H1 (cell line): ENCODE data around the gene SNAP29. TPM values are rescaled to one million over a fixed set of nuclear protein-coding genes. Genes with fewer than 3 reads are reported as not detected.

Experiments
- CHD7 ChIP-seq: fragments of 300-600 bp; sonication (generic); IDR thresholded peaks from 2 replicates; pipeline ENCODE4 v1.7.1; 2012; ENCODE audit warnings: low read length, moderate library complexity, mild to moderate bottlenecking, inconsistent platforms; ENCODE audit not compliant: insufficient replicate concordance
- polyA plus RNA-seq, 7 experiments: library from polyadenylated mRNA; depleted of rRNA in 3 of 7; stranded (reverse) in 5 of 7; unstranded in 2 of 7; fragments of >200 nt in 5 of 7; fragments of 200-250 nt in 2 of 7; gene quantifications; 1 replicate in 5 of 7; 2 replicates in 1 of 7; 4 replicates in 1 of 7; pipeline versions ENCODE4 v1.2.1 to v1.2.3, GENCODE V29; 2011 to 2013; ENCODE audit warnings: missing spikeins in 2 of 7, mixed read lengths in 2 of 7
- total RNA-seq: library from RNA; stranded (reverse); fragmentation: NEBNext Ultra II Directional; extraction: Animal tissue kit (Norgen Biotek cat#: 25700); gene quantifications from 2 replicates; pipeline ENCODE4 v1.2.1, GENCODE V29; 2021

The SNAP29 gene
- total and polyA plus RNA-seq, 2 of the 8 experiments (the other 6 are each of a cell fraction or from before 2014, with no cell fraction given), result 11.8 to 15.0 TPM

GRCh38 chr22:20937794-20938671 is 79.2 kb downstream of the SNAP29 start (continued):
- no peak for TF ChIP-seq CHD7
